Raji (cell line): ENCODE measurements around the gene FBLN1.

Source experiments
- POLR2A ChIP-seq: IDR thresholded peaks from 2 replicates; pipeline ENCODE4 v1.6.1; 2011; ENCODE audit warnings: low read depth, low read length, control low read depth; ENCODE audit not compliant: insufficient read depth

The FBLN1 gene

DNA sequence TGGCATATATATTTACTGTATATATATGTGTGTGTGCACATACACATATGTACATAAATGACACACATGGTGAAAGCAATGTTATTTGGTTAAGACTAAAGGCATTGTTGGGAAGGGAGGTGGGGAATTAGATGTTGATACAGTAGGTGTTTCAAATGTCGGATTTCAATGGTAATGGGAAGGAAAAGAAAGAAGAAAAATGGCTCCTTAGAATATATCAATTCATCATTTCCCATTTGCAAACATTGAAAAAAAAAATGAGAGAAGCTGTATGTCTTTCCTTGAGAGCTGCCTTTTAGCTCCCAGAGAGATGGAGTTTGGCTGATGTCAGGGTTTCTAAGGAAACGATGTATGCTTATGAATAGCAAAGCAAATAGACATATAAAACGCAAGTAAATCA, 135.5 kb downstream of the FBLN1 start:
- no peak for TF ChIP-seq POLR2A

DNA sequence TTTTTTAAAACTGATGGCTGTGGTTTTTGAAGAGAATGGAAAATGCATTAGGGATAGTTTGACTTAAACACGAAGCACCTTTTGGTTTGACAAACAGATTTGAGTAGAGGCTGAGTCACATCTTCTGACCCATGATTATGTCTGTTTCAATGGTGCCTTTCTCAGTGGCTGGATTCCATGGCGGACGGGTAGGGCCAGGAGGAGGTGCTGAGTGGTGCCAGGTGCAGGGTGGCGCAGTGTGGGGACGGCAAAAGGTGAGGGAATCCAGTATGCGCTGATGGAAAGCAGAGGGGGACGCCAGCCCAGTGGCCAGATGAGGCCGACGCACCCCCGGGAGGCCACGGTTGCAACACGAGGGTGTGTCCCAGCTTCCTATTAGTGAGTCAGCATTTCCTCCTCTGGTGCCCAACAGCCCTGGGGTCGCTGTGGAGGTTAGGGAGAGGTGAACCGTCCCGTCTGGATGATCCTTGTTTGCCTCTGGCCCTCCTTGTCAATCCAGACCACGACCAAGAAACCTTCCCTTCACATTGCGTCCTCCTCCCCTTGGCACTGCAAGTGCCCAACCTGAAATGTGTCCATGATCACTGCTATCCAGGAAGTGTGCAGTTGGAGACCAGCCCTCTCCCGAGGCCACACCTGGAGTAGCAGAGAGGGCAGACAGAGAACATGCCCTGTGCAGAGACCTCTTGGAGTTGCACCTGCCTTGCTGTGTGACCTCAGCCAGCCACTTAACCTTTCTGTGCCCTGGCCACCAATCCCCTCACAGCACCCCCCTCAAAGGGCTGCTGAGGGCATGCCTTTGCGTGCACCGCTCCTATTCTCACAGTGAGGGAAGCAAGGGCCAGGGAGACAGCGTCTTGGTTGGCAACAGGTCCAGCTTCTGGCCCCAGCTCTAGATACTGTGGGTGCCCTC, 136.4 kb downstream of the FBLN1 start:
- no peak for TF ChIP-seq POLR2A

DNA sequence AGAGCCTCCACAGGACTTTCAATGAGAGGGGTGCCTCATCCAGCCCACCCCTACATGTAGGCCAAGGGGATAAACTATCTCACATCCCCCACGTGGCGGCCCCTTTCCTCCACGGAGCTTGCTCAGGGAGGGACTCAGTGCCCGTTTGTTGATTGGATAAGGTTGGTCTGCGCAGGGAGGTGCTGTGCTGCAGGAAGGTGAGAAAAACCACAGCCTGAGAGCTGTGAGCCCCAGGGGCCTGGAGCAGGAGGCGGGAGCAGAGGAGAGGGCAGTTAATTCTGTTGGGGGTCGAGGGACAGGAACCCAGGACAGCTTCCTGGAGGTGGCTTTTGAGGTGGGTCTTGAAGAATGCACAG, 137.0 kb downstream of the FBLN1 start:
- TF ChIP-seq POLR2A, result no peak

DNA sequence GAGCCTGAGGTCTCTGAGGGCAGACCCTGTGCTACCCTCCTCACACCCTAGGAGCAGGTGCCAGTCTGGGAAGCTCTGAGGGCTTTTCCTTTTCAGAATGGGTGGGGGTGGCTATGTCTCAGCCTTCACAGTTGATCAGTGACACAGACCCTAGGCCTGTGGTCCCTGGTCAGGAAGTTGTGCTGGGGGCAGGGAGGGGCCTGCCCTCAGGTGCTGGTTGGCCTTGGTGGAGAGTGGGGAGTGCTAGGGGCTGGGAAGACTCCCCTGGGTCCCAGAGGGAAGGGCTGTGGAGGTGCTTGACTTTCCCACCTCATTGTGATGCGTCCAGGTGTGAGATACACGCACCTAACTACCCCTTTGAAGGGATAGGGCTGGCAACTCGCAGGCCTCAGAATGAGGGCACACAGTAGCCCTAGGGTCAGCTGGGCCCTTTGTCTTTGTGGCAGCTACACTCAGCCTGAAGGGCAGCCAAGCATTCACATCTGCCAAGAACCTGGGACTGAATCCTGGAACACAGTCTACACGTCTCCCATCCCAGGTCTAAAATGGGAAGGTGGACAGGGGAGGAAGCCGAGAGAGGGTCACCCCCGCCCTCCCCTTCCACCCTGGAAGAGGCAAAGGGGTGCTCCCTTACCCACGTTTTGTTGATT, 137.7 kb downstream of the FBLN1 start:
- TF ChIP-seq POLR2A, result no peak

DNA sequence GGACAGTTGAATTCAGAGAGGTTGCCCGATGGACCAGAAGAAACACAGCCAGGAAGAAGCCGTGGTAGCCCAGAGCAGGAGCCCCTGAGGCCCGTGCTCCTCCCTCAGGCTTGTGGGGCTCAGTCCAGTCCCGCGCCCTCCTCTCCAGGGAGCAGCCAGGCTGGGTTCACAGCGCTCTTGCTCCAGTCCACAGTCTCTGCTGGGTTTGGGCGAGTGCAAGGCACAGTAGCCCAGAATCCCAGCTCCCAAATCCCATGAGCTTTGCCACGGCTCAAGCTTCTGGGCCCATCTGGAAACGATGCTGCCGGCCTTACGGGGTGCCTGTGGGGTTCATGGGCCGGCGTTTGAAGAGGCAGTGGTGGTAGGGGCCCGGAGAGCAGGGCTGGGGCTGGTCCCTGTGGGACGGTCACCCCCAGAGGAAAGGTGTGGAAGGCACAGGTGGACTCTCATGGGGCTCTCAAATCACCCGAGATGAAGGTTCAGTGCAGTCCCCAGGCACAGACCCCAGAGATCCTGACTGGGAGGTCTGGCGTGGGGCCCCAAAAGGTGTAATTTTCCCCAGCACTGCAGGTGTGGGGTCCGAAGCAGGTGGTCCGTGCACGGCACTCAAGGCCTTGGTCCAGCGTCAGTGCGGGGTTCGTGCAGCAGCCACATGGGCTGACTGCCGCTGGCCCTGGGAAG, 138.4 kb downstream of the FBLN1 start:
- TF ChIP-seq POLR2A, result no peak

DNA sequence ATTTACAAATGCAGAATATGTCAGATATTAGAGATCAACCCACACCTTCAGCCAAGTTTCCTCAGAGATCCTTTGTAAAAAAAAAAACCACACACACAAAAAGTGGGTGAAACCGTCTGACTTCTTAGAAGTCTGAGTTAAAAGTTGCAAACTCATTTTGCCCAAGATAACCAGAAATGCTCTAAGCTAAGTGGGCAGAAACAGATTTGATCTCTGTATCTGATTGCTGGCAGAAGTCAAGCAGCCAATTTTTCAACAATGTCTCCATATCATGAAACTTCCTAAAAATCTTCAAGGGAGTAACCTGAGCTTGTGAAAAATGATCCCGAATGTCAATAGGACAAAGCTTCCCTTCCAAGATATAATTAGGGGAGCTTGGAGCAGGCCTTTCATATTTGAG, 140.3 kb downstream of the FBLN1 start:
- TF ChIP-seq POLR2A, result no peak

DNA sequence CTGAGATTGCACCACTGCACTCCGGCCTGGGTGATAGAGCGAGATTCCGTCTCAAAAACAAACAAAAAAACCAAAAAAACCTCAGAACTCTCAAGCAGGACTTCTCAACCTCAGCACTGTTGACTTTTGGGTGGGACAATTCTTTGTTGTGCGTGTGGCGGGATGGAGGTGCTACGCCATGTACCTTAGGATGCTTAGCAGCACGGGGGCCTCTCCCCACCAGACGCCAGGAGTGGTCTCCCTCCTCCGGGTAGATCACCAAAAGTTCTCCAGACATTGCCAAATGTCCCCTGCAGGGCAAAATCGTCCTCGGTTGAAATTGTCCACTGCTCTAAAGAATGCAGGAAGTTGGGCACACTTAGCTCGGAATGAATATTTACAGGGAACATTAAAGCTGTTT, 142.0 kb downstream of the FBLN1 start:
- TF ChIP-seq POLR2A, result no peak

DNA sequence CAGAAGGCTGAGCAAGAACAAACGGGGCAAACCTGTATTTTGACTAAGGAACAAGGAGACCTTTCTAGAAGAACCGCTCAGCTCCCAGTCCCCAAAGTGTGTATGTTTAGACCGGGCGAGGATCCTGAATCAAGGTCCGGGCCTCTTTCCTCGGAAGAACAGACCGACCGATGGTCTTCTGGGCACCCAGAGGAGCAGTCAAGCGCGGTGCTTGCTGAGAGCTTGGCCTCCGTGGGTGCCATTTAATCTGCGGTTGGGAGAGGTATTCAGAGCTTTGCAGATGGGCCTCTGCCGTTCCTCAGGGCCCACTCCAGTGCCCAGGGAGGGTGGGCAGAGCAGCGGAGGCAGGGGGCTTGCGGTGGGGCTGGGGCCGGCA, 142.5 kb downstream of the FBLN1 start:
- TF ChIP-seq POLR2A, result no peak

DNA sequence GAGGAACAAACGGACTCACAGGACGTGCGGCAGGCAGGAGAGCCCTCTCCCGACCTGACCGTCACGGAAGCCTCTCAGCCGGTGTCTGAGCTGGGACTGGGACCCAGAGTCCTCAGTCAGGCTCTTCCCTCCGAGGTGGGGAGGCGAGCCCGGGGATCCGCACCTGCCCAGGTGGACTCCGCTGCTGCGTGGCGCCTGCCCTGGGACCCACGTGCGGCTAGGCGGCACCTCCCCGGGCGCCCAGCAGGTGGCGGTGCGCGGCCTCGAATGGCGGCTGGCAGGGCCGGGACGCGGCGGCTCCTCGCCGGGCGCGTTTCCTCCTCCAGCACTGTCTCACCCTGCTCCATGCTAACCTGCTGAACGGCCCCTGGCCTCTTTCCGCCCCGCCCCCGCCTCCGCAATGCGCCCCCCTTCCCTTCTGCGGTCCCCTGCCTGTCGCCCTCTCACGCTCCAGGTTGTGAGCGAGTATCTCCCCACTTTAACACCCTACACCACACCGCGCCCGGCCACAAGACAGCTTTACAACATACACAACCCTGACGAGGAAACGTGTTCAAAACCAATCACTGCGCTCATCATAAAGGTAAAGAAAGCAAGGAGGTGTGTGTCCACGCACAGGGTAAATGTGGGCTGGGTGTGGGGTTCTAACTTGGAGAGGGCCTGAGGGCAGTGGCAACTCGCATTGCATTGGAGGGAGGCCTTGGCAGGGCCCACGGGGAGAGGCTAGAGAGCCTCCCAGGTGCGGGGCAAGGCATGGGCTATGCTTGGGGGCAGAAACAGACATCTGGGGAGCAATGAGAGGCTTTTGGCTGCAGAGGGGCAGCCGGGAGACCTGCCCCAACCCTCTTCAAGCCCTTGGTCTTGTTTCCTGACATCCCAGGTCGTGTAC, 143.1 kb downstream of the FBLN1 start:
- no peak for TF ChIP-seq POLR2A

DNA sequence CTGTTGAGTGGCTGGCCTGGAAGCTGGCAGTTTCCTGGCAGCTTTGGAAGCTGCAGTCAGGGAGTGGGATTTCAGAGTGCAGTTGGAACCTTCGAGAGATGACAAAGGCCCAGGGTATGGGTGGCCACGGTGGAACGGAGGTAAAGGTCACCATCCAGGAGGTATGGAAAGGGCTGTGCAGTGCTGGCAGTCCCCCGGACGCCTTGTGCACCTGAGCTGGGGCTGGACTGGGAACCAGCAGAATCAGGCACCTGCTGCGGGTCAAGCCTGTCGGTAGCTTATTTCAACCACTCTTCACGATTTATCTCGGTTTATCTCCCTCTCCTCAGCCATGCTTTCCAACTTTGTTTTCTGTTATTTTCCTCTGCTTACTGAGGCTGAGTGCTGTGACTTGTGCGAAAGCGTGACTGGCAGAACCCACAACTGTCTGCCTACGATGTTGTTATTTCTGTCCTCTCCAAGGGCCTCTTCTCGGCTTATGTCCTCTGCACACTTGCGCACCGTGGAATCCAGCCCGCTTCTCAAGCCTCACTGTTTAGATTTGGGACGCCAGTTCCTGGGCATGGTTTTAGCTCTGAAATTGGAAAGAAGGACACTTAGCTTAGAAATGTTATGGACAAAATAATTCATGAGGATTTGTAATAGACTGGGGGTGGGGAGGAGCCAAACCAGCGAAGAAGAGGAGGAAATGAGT, 145.0 kb downstream of the FBLN1 start:
- no peak for TF ChIP-seq POLR2A

DNA sequence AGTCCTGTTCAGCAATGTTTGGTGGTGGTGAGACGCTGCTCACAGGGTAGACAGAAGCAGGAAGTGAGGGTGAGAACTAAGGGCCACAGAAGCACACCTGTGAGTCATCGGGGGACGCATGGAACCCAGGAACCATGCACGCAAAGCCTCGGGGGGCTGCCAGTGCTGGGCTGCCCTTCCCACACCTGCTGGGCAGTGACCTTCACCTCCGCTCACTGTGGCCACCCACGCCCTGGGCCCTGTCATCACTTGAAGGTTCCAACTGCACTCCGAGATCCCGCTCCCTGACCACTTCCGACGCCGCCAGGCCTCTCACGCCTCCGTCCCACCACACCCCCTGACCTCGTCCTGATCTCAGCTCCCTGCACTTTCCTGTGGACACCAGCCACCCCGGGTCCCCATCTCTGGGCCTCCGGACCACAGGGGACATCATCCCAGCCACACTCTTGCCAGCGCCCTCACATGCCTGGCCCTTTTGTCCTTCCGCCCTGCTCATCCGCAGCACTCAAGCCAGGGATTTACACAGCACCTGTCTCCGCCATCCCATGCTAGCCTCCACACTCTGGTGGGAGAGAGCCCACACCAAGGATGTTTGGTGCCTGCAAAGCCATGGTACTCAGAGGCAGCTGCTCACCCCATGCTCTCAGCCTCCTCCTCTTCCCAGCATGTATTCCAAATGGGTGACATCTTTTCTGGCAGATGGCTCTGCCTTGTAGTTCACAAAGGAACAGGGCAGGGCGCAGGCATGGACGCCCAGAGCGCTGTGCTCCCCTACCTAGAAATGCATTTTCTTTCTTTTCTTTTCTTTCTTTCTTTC, 145.8 kb downstream of the FBLN1 start:
- no peak for TF ChIP-seq POLR2A

DNA sequence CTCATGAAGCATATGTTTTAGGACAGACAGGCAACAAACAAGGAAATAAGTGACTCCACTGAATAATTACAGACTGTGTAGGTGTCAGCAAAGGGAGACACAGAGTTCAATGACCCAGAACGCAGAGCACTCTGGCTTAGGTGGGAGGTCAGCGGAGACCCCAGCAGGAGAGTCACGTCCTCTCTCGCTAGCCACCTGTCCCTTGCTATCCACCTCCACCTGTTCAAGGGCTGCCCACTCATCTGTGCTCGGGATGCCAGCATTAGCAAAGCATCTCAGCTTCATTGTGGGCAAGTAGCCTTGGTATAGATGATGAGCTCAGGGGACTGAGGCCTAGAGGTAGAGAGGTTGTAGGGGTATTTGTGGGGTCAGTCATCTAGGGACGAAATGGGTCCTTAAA, 147.1 kb downstream of the FBLN1 start:
- no peak for TF ChIP-seq POLR2A

DNA sequence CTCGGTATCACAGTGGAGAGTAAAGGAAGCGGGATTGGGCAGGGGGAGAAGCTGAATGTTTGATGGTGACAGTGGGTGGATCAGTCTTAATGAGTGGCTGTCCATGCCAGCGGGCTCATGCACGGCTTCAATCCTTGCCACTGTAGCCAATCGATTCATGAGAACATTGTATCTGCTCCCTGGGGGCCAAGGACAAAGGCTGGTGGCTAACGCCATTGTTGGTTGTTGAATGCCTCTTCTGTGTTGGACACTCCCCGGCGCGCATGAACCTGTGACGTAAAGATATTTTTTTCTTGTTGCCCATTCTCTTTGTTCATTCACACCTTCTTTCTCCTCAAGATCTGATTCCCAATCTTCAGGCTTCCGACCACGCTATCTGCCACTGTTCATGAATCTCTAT, 148.0 kb downstream of the FBLN1 start:
- no peak for TF ChIP-seq POLR2A
